Choroid plexus epithelial cell (primary cell): ENCODE results near the gene TMEM62.
A peak's percentile ranks its signal among the peaks of the same experiment; 100 is the strongest.

ENCODE experiments used
- DNase-seq: peaks from one replicate; pipeline ENCODE4 v3.0.0-alpha.2; 2010; ENCODE audit warnings: low read depth
- H3K4me3 ChIP-seq: 2 replicates; pipeline ENCODE4 v1.5.1; 2011; ENCODE audit warnings: low read depth, mild to moderate bottlenecking, control low read depth, low read length, moderate library complexity
- TF ChIP-seq, protein P1 (sequence below): conservative IDR thresholded peaks from 2 replicates; pipeline ENCODE4 v1.5.1; 2011; ENCODE audit warnings: low read depth, mild to moderate bottlenecking, control low read depth, inconsistent platforms, low read length, moderate library complexity

The TMEM62 gene

DNA sequence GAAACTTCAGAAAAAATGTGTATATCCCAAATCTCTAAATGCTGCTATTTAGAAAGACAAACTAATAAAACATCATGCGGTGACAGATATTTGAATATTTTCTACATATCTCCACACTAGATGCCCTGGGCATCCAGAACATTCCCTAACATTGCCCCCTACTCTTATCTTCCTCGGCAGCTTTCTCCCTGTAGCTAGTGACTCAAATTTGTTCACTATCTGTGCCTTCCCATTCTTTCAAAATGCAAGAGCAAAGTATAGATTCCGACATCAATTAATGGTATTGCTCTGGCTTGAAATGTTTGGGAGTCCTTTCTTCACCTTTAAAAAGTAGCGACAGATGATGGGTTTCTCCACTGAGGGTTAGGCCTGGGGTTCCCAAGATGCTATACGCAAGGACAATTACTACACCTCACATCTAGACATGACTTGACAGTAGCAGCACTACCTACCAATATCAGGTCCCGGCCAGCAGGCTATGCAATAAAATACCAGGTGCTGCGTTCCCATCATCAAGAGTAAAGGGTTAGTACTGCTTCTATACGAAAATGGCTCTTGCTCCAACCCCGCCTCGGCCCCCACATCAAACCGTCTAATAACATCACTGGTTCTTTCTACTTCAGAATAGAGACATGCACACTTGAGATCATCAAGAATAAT, 28.2 kb upstream of the TMEM62 start:
- H3K4me3 ChIP-seq = peak overlapping the region; percentile 95
- DNase-seq = no peak
- TF ChIP-seq, protein P1, sequence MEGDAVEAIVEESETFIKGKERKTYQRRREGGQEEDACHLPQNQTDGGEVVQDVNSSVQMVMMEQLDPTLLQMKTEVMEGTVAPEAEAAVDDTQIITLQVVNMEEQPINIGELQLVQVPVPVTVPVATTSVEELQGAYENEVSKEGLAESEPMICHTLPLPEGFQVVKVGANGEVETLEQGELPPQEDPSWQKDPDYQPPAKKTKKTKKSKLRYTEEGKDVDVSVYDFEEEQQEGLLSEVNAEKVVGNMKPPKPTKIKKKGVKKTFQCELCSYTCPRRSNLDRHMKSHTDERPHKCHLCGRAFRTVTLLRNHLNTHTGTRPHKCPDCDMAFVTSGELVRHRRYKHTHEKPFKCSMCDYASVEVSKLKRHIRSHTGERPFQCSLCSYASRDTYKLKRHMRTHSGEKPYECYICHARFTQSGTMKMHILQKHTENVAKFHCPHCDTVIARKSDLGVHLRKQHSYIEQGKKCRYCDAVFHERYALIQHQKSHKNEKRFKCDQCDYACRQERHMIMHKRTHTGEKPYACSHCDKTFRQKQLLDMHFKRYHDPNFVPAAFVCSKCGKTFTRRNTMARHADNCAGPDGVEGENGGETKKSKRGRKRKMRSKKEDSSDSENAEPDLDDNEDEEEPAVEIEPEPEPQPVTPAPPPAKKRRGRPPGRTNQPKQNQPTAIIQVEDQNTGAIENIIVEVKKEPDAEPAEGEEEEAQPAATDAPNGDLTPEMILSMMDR = no peak

DNA sequence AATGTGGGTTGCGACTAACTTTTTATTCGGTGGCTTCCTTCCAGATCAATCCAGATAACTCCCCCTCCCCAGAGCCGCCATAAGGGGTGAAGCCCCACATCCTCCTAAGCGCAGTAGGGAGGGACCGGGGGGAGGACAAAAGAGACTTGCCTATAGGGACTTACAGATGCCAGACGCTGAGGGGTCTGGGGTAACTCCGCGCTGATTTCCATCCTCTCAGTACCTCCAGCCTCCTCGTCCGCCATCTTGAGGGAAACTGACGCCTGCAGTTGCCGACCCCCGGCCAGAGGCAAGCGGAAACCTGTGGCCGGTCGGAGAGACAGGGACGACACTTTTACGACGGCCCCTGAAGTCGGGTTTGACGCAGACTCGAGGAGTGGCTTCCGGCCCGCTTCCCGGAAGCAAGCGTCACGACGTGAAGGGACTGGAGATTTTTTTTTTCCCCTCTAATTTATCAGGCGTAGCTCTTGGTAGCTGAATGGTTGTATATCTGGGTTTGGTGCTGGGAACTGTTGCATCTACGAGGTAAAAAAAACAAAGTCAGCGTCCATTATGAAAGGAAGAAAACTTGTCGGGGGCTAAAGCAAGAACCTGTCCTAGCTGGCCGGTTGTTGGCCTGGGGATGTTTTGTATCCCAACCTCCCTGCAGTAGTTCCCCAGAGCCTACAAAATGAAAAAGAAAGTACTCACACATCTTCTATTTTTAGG, 27.5 kb upstream of the TMEM62 start, which contains the start of gene UBR1:
Gene UBR1 (minus strand): TSS at position 261 of the 708 bp plus-strand sequence. CDS start 16 bp downstream, at position 245.
- peak; percentile 93 for DNase-seq
- TF ChIP-seq, protein P1 = no peak

GRCh38 chr15:43106486-43106829, 26.9 kb upstream of the TMEM62 start:
- TF ChIP-seq, protein P1 = no peak
- peak overlapping the region; percentile 95 for H3K4me3 ChIP-seq
- DNase-seq = no peak

More for the DNA sequence above, 27.5 kb upstream of the TMEM62 start, which contains the start of gene UBR1:
- peak within 1 kb of the TSS; percentile 95 for H3K4me3 ChIP-seq

GRCh38 chr15:43107751-43108150, 25.6 kb upstream of the TMEM62 start:
- TF ChIP-seq, protein P1 = no peak
- H3K4me3 ChIP-seq = no peak overlapping the region
- no peak for DNase-seq

DNA sequence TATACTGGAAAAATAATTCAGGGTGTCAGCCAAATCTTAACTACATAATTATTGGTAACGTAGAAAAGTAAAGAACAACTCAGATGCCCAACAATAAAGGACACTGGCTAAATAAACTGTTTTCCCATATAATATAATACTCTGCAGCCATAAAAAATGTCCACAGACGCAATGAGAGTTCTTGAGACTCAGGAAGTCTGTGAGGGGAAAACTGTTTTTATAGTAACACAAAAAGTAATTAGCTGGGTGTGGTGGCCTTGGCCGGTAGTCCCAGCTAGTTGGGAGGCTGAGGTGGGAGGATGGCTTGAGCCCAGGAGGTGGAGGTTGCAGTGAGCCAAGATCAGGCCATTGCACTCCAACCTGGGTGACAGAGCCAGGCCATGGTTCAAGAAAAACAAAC, 22.0 kb upstream of the TMEM62 start:
- no peak for DNase-seq
- TF ChIP-seq, protein P1 = no peak
- H3K4me3 ChIP-seq = no peak overlapping the region

GRCh38 chr15:43118286-43118685, 15.1 kb upstream of the TMEM62 start:
- no peak for DNase-seq
- H3K4me3 ChIP-seq = no peak overlapping the region
- TF ChIP-seq, protein P1 = no peak
